ENCODE results near the gene SHCBP1. TPM values are rescaled to one million over a fixed set of nuclear protein-coding genes. Genes with fewer than 3 reads are reported as not detected.

SHCBP1 gene, protein sequence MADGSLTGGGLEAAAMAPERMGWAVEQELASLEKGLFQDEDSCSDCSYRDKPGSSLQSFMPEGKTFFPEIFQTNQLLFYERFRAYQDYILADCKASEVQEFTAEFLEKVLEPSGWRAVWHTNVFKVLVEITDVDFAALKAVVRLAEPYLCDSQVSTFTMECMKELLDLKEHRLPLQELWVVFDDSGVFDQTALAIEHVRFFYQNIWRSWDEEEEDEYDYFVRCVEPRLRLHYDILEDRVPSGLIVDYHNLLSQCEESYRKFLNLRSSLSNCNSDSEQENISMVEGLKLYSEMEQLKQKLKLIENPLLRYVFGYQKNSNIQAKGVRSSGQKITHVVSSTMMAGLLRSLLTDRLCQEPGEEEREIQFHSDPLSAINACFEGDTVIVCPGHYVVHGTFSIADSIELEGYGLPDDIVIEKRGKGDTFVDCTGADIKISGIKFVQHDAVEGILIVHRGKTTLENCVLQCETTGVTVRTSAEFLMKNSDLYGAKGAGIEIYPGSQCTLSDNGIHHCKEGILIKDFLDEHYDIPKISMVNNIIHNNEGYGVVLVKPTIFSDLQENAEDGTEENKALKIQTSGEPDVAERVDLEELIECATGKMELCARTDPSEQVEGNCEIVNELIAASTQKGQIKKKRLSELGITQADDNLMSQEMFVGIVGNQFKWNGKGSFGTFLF
- 10 to 100 TPM in 1 of 2 donors, 1 to 10 TPM in 1; 4.6 to 25.1 TPM for total RNA-seq

DNA sequence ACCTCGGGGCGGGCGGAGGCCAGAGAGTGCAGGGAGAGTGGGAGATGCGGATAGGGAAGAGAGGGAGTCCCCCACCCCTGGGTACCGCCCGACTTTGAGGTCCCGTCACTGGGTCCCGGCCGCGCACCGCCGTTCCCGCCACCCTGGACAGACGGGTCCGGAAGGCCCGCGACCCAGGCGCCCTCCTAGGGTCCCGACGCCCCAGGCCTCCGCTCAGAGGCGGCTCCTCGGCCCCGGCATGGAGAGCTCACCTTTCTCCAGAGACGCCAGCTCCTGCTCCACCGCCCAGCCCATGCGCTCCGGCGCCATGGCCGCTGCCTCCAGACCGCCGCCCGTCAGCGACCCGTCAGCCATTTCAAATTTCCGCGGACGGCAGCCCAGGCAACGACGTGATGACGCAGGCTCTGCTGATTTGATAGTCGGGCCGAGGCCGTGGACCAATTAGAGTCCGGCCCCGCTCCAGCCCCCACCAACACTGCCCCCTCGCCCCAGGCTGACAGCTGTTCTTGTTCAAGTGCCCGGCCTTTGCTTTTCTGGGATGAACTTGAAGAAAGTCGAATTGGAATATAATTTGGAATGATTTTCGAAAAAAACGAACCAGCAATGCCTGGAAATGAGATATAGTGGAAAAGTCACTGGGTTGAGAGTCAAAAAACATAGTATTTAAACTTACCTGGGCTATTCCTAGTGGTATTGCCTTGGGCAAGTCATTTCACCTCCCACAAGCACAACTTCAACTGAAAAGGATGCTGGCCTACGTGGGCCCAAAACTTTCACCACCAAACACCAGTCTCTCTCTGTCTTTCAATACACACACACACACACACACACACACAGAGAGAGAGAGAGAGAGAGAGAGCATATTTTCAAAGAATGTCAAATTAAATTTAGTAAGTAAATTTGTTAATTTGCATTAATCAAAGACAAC is at the start of gene SHCBP1:
TSS of gene SHCBP1 (minus strand) at position 374 of the 928 bp plus-strand sequence. CDS start at position 354, 20 bp downstream.
- TF ChIP-seq, protein P1, sequence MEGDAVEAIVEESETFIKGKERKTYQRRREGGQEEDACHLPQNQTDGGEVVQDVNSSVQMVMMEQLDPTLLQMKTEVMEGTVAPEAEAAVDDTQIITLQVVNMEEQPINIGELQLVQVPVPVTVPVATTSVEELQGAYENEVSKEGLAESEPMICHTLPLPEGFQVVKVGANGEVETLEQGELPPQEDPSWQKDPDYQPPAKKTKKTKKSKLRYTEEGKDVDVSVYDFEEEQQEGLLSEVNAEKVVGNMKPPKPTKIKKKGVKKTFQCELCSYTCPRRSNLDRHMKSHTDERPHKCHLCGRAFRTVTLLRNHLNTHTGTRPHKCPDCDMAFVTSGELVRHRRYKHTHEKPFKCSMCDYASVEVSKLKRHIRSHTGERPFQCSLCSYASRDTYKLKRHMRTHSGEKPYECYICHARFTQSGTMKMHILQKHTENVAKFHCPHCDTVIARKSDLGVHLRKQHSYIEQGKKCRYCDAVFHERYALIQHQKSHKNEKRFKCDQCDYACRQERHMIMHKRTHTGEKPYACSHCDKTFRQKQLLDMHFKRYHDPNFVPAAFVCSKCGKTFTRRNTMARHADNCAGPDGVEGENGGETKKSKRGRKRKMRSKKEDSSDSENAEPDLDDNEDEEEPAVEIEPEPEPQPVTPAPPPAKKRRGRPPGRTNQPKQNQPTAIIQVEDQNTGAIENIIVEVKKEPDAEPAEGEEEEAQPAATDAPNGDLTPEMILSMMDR (IDR thresholded peaks at IDR 0.05): no peak
- H3K27ac ChIP-seq: no peak within 1 kb of the TSS

DNA sequence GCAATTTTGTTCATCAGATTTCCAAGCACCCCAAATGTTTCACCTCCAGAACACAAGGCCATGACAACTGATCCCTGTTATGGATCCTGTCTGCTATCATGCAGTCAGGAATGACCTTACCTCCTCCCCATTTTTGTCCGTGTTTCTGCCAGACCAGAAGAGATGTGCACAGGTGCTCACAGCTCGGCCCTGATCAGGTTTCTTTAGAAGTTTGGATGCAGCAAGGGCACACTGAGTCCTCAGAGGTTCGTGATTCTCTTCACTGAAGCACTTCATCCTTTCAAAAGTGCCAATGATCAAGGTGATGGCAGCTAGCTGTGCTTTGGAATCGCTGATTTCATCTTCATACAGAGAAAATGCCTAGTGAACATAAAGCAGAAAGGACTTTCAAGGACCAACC is 40.9 kb upstream of the SHCBP1 start:
- TF ChIP-seq, protein P1 (IDR thresholded peaks at IDR 0.05): no peak
- DNase-seq: no peak
- H3K27me3 ChIP-seq: no peaks in the 10 kb centered on the region
- H3K4me1 ChIP-seq: no peaks in the 10 kb centered on the region
- no peaks in the 10 kb centered on the region for H3K36me3 ChIP-seq
- H3K9ac ChIP-seq (ENCODE audit: low read depth in 2 of 2, low read length in 2 of 2): no peak overlapping the region
- H3K4me3 ChIP-seq: no peak overlapping the region
- H3K9me3 ChIP-seq: no peaks in the 10 kb centered on the region
- no peak overlapping the region for H3K27ac ChIP-seq
- intact Hi-C loops (cut with DNase I): no loop called here

More for the DNA sequence above, at the start of gene SHCBP1:
- intact Hi-C loops (cut with DNase I): no loop called here
- Histone ChIP-seq H3K27me3 (no peaks in the 10 kb centered on the region), H3K9ac (ENCODE audit: low read depth in 2 of 2, low read length in 2 of 2) (peak within 1 kb of the TSS; percentile 5 to 66), H3K9me3 (no peaks in the 10 kb centered on the region), H3K4me3 (peak within 1 kb of the TSS; percentile 91), H3K36me3 (no peaks in the 10 kb centered on the region), H3K4me1 (no peaks in the 10 kb centered on the region)
- peak; percentile 88 for DNase-seq

DNA sequence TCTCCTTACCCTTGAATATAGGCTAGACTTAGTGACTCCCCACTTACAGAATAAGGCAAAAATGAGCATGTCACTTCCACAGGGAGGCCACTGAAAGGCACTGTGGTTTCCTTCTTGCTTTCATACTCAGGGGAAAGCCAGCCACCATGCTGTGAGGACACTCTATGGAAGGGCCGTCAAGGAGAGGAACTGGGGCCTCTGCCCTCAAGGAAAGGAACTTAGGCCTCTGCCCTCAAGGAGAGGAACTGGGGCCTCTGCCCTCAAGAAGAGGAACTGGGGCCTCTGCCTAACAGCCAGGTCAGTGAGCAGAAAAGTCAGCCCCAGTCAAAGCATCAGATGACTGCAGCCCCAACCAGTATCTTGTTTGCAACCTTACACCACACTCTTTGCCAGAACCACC is 37.7 kb upstream of the SHCBP1 start:
- Histone ChIP-seq H3K27me3 (no peaks in the 10 kb centered on the region), H3K4me3 (no peak overlapping the region), H3K9me3 (no peaks in the 10 kb centered on the region), H3K9ac (ENCODE audit: low read depth in 2 of 2, low read length in 2 of 2) (no peak overlapping the region), H3K27ac (no peak overlapping the region), H3K4me1 (no peaks in the 10 kb centered on the region), H3K36me3 (no peaks in the 10 kb centered on the region)
- no peak for DNase-seq
- TF ChIP-seq, protein P1 (IDR thresholded peaks at IDR 0.05): no peak
- intact Hi-C loops (cut with DNase I): no loop called here

DNA sequence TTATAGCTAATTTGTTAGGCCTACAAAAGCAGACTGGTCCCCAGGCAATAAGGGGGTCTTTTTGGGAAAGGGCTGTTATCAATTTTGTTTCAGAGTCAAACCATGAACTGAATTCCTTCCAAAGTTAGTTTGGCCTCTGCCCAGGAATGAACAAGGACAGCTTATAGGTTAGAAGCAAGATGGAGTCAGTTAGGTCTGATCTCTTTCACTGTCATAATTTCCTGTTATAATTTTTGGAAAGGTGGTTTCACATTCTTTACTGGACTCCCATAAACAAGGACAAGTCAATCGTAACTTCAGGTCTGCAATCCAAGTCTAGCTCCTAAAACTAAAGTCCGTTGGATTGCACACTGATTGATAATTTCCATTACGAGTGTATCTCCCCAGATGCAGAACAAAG is 30.1 kb upstream of the SHCBP1 start:
- Histone ChIP-seq H3K4me3 (no peak overlapping the region), H3K4me1 (no peaks in the 10 kb centered on the region), H3K9ac (ENCODE audit: low read depth in 2 of 2, low read length in 2 of 2) (no peak overlapping the region), H3K9me3 (no peaks in the 10 kb centered on the region), H3K27ac (no peak overlapping the region), H3K36me3 (no peaks in the 10 kb centered on the region), H3K27me3 (no peaks in the 10 kb centered on the region)
- intact Hi-C loops (cut with DNase I): no loop called here
- DNase-seq: no peak
- TF ChIP-seq, protein P1 (IDR thresholded peaks at IDR 0.05): no peak

DNA sequence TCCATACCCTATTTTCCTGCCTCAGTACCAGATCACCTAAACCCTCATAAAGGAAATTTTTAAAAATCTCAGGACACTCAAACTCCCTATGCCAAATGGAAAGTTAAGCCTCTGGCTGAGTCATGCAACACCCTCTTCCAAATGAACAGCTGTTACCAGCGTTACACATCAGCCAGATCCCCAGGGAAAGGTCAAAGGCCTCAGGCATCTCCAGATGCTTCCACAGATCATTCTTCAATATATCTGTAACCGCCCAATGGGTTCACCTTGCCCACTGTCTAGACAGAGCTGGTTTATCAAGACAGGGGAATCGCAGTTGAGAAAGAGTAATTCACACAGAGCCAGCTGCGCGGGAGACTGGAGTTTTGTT is 29.1 kb upstream of the SHCBP1 start:
- Histone ChIP-seq H3K4me3 (no peak overlapping the region), H3K27ac (peak overlapping the region; percentile 27), H3K4me1 (no peaks in the 10 kb centered on the region), H3K27me3 (no peaks in the 10 kb centered on the region), H3K9ac (ENCODE audit: low read depth in 2 of 2, low read length in 2 of 2) (no peak overlapping the region), H3K36me3 (no peaks in the 10 kb centered on the region), H3K9me3 (no peaks in the 10 kb centered on the region)
- DNase-seq: no peak
- TF ChIP-seq, protein P1 (IDR thresholded peaks at IDR 0.05): no peak
- intact Hi-C loops (cut with DNase I): no loop called here
